GM19395 (cell line): ENCODE measurements around the gene MAP3K4.

Experiments
- ATAC-seq: cut with Tn5 transposase; IDR thresholded peaks from one replicate; pipeline ENCODE4 v1.9.1; 2021; ENCODE audit warnings: mild to moderate bottlenecking, moderate library complexity; ENCODE audit not compliant: unreplicated experiment

The MAP3K4 gene

GRCh38 chr6:161074496-161075121, 83.0 kb downstream of the MAP3K4 start:
- no peak for ATAC-seq

DNA sequence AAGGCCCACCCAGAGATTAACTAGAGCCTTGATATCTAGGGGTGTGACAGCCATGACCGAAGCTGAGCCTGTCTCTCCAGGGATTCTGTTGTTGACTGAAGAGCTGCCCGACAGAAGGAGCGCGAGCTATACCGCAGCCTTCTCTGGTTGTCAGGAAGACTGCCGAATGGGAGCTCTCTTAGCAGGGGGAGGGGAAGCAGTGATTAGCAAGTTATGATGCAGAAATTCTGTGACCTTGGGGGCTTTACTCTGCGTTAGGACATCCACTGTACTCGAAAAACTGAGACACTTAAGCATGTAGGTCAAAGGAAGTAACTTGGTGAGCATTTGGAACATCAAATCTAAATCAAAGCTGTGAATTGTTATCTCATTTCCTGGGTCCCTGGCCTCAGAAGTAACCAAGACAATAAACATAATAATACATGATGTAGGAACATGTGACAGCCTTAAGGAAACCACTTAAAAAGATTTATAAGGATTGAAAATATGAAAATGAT, 84.7 kb downstream of the MAP3K4 start:
- ATAC-seq = no peak

DNA sequence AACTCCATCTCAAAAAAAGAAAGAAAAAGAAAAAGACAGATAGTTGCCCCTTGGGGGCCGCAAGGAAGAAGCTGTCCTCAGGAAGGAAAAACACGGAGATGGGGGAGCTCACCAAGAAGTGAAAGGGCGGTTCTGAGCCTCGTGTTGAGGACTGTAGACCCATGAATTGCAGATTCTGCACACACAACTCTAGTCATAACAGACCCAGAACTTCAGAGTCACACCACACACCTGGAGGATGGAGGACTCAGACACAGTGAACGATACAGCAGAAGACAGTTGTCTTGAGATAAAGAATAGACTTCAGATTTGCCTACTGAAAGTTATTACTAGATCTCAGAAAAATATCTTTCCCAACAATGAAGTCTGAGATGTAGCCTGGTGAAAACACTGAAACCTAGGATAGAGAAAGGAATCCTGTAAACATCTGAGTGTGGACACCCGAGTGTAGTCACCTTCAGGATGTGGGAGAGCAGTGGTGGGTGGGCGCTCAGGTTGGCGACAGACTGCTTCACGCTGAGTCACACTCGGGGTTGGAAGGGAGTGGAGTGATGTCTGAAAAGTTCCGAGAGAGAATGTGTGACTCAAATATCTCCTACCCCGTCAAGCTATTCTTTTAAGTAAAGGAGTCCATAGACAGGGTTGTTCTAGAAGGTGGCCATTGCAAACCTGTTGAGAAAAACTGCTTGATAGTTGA, 88.1 kb downstream of the MAP3K4 start:
- ATAC-seq = no peak

DNA sequence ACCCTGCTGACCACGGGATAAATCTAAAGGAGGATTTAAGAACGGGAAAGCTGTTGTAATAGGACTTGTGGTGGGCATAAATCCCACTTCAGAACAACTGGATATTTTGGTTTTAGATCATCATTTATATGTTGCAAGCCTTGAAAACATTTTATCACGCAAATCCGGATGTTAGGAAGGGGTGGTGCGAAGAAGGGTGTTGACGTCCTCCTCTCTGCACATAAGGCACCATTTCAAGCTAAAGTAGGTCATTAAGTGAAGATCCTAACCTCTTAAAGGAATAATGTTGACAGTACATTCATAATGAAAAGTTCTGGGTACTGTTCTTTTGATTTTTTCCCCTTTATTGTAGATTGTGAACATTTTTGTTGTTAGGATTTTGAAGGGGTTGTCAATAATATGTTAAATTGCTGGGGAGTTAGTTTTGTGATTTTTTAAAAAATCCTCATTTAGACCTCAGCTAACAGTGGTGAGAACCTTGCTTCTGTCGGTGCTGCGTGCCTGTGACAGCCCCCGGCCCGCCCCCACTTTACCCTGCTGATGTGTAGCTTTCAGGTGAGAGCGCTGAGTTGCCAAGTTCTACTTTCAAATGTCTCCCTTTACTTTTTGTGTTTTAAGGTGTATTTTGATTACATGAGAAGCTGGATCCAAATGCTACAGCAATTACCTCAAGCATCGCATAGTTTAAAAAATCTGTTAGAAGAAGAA, 88.8 kb downstream of the MAP3K4 start:
- ATAC-seq = no peak

GRCh38 chr6:161082215-161082614, 90.6 kb downstream of the MAP3K4 start:
- ATAC-seq = no peak

DNA sequence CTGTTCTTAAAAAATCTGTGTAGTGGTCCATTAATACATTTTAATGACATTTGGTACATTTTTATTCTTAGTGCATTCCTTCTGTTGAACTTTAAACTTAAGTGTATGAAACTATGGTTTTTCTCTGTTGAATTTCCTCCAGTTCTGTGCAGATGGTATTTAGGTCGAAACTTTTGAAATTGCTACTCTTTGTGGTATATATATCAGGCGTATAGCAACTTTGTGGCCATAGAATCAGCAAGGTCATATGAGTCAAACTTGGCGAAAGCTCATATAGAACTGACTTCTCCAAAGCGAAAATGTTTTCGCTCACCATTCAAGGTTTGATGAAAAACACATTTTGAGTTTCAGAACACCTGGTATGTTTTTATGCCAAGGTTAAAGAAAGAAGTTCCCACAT, 93.7 kb downstream of the MAP3K4 start:
- ATAC-seq = no peak

- no peak for ATAC-seq
These were observed 97.2 kb downstream of the MAP3K4 start for GRCh38 chr6:161088676-161089328.

DNA sequence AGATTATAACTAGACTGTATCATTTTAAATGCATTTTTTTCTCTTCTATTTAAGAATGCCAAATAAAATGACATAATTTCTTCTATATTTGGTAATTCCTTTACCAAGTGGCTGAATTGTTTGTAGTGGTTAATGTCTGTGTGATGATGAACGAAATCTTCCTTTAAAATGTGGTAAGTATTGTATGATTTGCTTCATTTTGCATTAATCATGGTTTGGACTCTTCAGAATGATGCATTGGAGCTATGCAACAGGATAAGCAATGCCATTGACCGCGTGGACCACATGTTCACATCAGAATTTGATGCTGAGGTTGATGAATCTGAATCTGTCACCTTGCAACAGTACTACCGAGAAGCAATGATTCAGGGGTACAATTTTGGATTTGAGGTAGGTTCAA, 99.6 kb downstream of the MAP3K4 start:
- ATAC-seq = no peak

DNA sequence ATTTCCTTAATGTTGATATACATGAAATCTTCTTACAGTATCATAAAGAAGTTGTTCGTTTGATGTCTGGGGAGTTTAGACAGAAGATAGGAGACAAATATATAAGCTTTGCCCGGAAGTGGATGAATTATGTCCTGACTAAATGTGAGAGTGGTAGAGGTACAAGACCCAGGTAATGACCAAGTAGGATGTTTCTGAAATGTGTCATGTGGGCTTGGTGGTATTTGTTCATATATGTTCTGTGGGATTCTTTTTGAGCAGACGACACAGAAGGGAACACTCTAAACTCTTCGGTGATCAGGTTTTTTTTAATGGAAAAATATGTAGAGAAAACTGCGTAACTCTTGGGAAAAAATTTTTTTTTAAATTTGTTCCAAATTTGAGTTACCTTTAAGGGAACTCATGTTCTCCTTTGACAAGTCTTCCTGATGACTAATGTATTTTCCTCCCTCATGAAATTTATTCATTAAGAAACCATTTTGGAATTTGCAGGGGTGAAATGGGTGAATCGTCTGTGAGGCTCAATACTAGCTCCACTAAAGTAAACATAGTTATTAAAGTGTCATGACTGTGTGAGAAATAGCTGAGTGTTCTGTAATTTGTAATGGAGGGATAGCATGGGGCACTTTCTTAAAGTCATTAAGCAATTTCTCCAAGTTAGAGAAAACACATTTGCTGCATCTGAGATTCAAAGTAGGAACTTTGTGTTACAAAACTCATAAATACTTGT, 100.6 kb downstream of the MAP3K4 start:
- no peak for ATAC-seq

- no peak for ATAC-seq
These were observed 103.4 kb downstream of the MAP3K4 start for GRCh38 chr6:161094955-161095354.

GRCh38 chr6:161095916-161096315, 104.3 kb downstream of the MAP3K4 start:
- no peak for ATAC-seq

- no peak for ATAC-seq
These were observed 108.5 kb downstream of the MAP3K4 start for GRCh38 chr6:161100072-161100471.

DNA sequence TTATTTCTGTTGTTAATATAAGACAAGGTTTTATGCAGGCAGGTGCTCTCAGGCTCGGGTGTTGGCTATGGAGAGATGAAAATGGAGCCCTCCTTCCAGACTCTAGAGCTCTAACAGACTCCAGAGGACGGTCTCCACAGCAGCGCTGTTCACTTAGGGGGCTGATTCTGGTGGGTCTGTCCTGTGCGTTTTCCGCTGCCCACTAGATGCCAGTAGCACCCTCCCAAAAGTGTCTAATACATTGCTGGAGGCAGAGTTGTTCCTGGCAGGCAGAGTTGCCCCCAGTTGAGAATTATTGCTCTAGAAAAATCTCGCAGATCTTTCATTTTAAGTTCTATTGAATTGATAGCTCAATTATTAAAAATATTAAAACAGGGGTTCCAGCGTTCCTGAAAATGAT, 109.9 kb downstream of the MAP3K4 start:
- ATAC-seq = no peak

DNA sequence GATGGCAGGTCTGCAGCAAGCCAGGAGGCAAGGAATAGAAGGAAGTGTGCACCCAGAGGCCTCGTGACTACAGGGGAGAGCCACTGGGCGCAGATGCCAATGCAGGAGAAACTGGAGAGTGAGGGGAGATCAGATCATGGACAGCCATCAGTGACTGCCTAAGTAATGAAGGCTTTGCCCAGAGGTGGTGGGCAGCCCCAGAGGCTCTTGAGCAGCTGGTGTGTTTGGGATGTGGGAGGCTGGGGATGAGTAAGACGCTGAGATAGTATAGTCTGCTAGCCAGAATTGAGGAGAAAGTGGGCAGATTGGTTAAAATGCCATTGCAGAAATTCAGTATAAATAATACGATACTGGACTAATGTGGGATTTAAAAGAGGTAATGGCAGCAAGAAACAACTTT, 111.9 kb downstream of the MAP3K4 start:
- ATAC-seq = no peak

GRCh38 chr6:161104966-161105365, 113.4 kb downstream of the MAP3K4 start:
- ATAC-seq = no peak

DNA sequence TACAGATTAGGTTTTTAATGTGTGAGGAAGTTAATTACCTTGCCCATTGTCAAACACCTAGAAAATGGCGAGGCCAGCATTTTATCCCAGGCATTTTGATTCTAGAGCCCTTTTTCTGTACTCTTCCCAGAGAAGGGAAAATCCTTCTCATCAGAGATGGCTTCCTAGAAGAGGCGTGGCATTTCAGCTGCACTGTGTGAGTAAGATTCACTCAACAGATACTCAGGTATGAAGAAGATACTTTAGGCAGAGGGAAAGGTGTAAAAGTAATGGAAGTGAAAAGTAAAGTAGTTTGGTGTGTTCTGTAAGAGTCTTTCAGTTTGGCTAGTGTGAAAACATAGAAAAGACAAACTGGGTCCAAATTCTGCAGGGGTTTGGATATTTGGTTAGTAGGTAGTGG, 113.8 kb downstream of the MAP3K4 start:
- ATAC-seq = no peak

- no peak for ATAC-seq
These were observed 116.5 kb downstream of the MAP3K4 start for GRCh38 chr6:161107779-161108730.

DNA sequence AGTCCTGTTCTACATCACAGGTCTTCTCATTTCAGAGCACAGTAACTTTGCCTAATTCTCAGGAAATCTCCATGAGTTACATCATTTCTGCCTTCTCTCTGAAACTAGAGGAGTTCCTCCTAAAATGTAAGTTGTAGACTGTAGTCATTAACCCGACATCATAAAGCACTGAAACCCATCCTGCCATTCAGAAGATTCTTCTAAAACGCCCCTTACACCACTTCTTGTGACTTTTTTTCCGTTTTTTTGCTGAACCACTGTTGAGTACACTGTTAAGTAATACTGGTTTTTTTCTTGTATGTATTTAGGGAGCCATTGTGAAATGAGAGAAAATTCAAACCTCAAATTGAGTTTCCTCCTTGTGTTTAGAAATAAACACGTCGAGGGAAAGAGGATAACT, 117.3 kb downstream of the MAP3K4 start:
- no peak for ATAC-seq

DNA sequence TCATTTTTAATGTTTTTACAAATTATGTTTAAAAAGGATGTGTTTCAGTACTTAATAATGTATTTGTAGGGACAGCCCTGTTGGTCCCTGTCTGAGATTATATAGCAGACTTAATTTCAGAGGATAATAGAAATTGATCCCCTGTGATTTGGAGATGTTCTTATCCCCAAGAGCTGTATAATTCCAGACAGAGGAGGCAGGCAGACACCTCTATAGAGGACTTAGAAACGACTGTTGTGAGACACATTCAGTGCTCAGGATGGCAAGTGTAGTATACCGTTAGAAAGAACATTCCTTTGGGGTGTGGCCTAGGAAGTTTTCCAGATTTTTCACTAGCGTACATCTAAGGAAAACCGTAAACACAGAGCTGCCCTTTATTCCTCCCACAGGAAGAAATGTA, 117.8 kb downstream of the MAP3K4 start:
- no peak for ATAC-seq
